Mononuclear cell (primary cell): ENCODE measurements around the gene TMEM11. TPM values are rescaled to one million over a fixed set of nuclear protein-coding genes. Genes with fewer than 3 reads are reported as not detected.

Experiments used
- H3K27me3 ChIP-seq: 2 replicates; pipeline ENCODE4 v1.6.0; 2011; ENCODE audit warnings: low read length, control low read depth; ENCODE audit not compliant: insufficient read depth
- H3K4me1 ChIP-seq: 2 replicates; pipeline ENCODE4 v1.5.1; 2011; ENCODE audit warnings: mild to moderate bottlenecking, low read length, control low read depth; ENCODE audit not compliant: insufficient read depth
- H3K4me3 ChIP-seq: 2 replicates; pipeline ENCODE4 v1.5.1; 2011; ENCODE audit warnings: mild to moderate bottlenecking, low read length, moderate library complexity
- H3K9me3 ChIP-seq: 2 replicates; pipeline ENCODE4 v1.5.1; 2011; ENCODE audit warnings: low read depth, mild to moderate bottlenecking, control low read depth, low read length
- total RNA-seq: library from RNA; depleted of rRNA; stranded (reverse); fragments of >200 nt; gene quantifications from one replicate; pipeline ENCODE4 v1.2.3, GENCODE V29; 2012

The TMEM11 gene
- total RNA-seq, 1 donor: 15.8 TPM

DNA sequence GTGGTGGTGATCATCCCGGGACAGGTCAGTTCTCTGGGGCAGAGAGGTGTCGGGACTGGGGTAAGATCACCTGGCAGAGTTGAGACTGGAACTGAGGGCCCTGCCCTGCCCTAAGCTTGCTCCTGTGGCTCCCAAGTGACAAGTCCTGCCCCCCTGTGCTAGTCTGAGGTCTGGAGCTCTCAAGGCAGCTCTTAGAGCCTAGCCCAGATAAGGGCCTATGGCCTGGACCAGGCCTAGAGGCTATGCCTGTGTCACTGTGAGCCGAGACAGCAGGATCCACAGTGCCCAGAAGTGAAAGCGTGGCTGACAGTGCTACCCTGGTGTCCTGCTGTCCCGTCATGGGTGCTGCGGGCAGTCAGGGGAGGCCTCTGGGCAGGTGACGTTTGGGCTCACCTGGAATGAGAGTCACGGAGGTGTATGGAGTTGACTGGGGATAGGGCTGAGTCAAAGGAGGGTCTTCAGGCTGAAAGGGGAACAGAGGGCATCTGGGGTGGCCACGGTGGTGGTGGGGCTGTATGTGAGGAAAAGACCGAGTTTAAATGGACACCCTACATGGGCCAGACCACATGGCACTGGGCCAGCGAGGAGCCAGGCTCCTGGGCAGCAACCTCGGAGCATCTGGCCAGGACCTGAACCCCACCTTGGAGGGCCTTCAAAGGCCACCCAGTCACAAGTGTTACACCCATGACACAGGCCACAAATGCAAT is 33.7 kb upstream of the TMEM11 start:
- Histone ChIP-seq H3K9me3 (no peaks in the 10 kb centered on the region), H3K4me1 (peaks cover 22% of the 10 kb centered on the region), H3K4me3 (no peak overlapping the region), H3K27me3 (no peaks in the 10 kb centered on the region)

DNA sequence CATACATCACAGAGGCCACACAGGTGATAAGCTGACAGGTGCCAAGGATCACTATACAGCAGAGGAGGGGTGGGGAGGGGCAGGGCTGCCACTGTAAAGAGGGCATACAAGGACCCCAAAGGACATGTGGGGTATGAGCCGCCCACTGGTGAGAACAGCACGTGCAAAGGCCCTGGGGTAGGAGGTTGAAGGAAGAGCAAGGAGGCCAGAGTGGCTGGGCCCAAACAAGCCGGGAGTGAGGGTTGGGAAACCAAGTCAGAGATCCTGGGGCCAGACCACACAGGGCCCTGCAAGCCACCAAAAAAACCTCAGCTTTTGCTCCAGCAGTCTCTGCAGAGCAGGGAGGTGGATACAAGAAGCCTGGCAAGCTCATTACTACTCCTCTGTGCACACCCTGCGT is 32.7 kb upstream of the TMEM11 start:
- H3K9me3 ChIP-seq: no peaks in the 10 kb centered on the region
- H3K27me3 ChIP-seq: no peaks in the 10 kb centered on the region
- H3K4me1 ChIP-seq: peaks cover 12% of the 10 kb centered on the region
- no peak overlapping the region for H3K4me3 ChIP-seq

DNA sequence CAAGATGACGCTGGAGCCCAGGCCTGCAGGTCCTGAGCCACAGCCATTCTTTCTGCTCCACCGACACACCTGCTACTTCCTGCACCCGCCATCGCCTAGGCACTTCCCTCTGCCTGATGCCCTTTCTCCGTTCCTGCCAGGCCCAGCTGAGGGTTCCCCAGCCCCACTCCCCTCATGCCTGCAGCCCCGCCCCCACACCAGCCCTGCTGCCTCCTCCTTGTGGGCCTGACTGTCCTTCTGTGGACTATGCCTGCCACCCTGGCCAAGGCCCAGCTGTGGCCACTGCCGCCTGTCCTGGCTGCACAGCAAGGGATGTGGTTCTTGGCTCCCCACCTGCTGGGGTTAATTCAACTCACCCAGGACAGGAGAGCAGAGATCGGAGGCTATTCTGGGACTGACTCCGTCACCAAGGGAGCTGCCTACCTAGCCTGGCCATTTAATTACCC is 31.7 kb upstream of the TMEM11 start:
- Histone ChIP-seq H3K9me3 (no peaks in the 10 kb centered on the region), H3K4me3 (no peak overlapping the region), H3K4me1 (peaks cover 2% of the 10 kb centered on the region), H3K27me3 (no peaks in the 10 kb centered on the region)

GRCh38 chr17:21243516-21244303 is 29.7 kb upstream of the TMEM11 start:
- H3K27me3 ChIP-seq: no peaks in the 10 kb centered on the region
- H3K4me1 ChIP-seq: no peaks in the 10 kb centered on the region
- no peak overlapping the region for H3K4me3 ChIP-seq
- H3K9me3 ChIP-seq: no peaks in the 10 kb centered on the region

GRCh38 chr17:21242780-21243515 is 29.0 kb upstream of the TMEM11 start:
- Histone ChIP-seq H3K4me1 (no peaks in the 10 kb centered on the region), H3K9me3 (no peaks in the 10 kb centered on the region), H3K4me3 (no peak overlapping the region), H3K27me3 (no peaks in the 10 kb centered on the region)

DNA sequence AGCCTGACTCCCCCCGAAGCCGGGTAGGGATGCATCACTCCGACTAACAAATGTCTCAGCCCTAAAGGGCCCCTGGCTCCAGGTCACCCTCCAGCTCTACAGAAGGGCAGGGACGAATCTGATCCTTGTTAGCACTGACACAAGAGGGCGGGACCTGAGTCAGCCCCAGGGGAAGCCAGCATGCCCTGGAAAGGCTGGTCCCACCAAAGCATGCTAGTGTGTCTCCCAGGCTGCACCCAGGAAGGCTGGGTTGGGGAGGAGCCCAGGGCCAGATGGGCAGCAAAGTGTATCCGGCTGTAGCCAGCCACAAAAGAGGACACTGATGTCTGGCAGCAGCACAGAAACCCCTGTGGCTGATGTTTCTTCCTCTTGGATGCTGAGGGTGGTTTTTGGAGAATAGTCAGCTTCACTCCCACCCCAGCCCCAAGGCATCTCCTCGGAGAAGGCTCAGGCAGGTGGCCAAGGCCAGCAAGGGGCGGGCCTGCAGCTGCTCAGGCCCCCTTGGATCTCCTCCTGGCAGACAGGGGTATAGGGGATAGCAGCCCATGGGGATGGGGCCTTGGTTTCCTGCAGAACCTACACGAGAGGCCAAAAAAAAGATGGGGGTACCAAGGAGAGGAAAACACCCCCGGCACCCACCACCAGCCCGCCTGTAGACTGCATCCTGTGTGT is 28.2 kb upstream of the TMEM11 start:
- H3K9me3 ChIP-seq: no peaks in the 10 kb centered on the region
- H3K4me1 ChIP-seq: no peaks in the 10 kb centered on the region
- no peaks in the 10 kb centered on the region for H3K27me3 ChIP-seq
- no peak overlapping the region for H3K4me3 ChIP-seq

DNA sequence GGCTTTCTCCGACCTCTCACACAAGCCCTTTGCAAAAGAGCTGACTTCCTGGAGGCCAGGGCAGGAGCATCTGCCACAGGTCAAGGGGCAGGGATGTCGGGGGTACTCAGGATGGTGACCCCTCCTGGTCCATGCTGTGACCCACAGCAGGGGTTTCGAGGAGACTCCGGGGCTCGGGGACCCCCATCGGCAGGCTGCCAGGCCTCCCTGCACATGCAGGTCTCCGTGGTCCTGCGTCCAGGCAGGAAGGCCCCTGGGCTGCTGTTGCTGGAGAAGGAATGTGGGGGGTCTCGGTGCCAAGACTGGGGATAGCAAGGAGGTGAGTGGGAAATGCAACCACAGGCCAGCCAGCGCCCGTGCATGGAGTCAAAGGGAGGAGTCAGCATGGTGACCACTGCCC is 27.6 kb upstream of the TMEM11 start:
- no peaks in the 10 kb centered on the region for H3K27me3 ChIP-seq
- no peaks in the 10 kb centered on the region for H3K9me3 ChIP-seq
- H3K4me3 ChIP-seq: no peak overlapping the region
- H3K4me1 ChIP-seq: no peaks in the 10 kb centered on the region

DNA sequence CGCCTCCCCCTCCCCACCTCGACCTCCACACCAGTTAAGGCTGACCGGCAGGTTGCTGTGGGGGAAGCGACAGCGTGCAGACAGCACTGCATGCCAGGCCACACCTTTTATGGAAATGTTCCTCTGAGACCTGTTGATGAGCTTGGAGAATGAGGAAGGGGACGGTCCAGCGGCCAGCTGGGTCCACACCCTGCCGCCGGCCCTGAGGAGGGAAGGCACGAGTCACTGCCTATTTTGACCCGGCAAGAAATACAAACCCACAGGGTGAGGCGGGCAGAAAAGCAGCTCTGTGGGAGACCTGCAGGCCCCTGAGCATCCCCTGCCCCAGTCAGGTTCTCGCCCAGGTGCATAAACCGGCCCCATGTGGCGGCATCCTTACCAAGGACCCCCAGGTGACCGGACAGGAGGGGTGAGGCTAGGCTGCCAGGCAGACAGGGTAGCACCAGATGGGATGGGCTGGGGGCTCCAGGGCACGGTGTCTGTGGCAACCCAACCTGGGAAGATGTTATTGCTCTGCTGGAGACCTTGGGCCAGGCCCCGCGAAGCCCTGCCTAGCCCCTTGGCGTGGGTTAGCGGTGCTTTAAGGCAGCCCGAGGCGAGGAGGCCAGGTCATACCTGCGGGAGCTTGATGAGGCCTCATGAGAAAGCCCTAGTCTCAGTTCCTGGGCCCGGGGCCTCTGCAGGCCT is 26.6 kb upstream of the TMEM11 start:
- H3K4me1 ChIP-seq: no peaks in the 10 kb centered on the region

DNA sequence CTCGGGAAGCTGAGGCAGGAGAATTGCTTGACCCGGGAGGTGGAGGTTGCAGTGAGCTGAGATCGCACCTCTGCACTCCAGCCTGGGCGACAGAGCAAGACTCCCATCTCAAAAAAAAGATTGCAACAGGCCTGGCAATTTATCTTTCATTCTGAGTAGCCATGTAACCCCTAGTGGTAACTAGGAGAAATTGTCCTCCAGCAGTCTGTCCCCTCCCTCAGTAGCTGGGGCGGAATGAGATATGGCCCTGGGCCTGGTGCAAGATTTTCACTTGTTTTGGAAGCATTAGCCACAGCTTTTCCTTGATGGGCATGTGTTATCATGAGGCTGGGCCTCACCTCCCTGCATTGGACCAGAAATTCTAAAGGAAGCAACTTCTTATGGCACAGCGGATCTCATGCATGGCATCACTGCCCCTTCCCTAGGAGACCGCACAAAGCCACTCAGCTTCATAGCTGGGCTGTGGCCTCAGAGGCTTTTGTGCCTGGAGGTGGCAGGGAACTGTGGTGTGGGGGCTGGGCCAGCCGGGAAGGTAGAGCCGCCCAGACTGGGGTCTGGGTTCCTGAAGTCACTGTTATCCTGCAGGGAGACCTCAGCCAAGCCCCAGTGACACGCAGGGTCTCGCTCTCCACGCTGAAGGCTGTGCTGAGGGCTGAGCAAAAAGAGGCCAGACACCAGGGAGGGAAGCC is 25.9 kb upstream of the TMEM11 start:
- Histone ChIP-seq H3K4me1 (no peaks in the 10 kb centered on the region), H3K4me3 (no peak overlapping the region), H3K27me3 (no peaks in the 10 kb centered on the region), H3K9me3 (no peaks in the 10 kb centered on the region)

More for the DNA sequence above, 26.6 kb upstream of the TMEM11 start:
- Histone ChIP-seq H3K4me3 (no peak overlapping the region), H3K9me3 (no peaks in the 10 kb centered on the region), H3K27me3 (no peaks in the 10 kb centered on the region)

DNA sequence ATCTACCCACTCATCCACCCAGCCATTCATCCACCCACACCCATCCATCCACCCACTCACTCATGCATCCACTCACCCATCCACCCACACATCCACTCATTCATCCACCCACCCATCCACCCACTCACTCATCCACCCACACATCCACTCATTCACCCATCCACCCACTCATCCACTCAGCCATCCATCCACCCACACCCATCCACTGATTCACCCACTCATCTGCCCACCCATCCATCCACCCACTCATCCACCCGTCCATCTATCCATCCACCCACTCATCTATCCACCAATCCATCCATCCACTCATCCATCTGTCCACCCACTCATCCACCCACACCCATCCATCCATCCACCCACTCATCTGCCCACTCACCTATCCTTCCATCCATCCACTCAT is 22.0 kb upstream of the TMEM11 start:
- Histone ChIP-seq H3K9me3 (no peaks in the 10 kb centered on the region), H3K27me3 (no peaks in the 10 kb centered on the region), H3K4me1 (no peaks in the 10 kb centered on the region), H3K4me3 (no peak overlapping the region)

- no peaks in the 10 kb centered on the region for H3K9me3 ChIP-seq
- H3K4me1 ChIP-seq: no peaks in the 10 kb centered on the region
- no peaks in the 10 kb centered on the region for H3K27me3 ChIP-seq
- no peak overlapping the region for H3K4me3 ChIP-seq
Measured at GRCh38 chr17:21233581-21234347, 19.8 kb upstream of the TMEM11 start.

GRCh38 chr17:21232033-21232749 is 18.2 kb upstream of the TMEM11 start:
- Histone ChIP-seq H3K27me3 (no peaks in the 10 kb centered on the region), H3K4me1 (no peaks in the 10 kb centered on the region), H3K4me3 (no peak overlapping the region), H3K9me3 (no peaks in the 10 kb centered on the region)

GRCh38 chr17:21231533-21231932 is 17.6 kb upstream of the TMEM11 start:
- H3K4me1 ChIP-seq: no peaks in the 10 kb centered on the region
- H3K27me3 ChIP-seq: no peaks in the 10 kb centered on the region
- no peak overlapping the region for H3K4me3 ChIP-seq
- H3K9me3 ChIP-seq: no peaks in the 10 kb centered on the region
